HG03565 (cell line): Measurements from ENCODE around the gene PPIA.

Experiments
- ATAC-seq: cut with Tn5 transposase; IDR thresholded peaks from one replicate; pipeline ENCODE4 v1.9.1; 2021; ENCODE audit warnings: mild to moderate bottlenecking, moderate library complexity; ENCODE audit not compliant: unreplicated experiment

PPIA gene

DNA sequence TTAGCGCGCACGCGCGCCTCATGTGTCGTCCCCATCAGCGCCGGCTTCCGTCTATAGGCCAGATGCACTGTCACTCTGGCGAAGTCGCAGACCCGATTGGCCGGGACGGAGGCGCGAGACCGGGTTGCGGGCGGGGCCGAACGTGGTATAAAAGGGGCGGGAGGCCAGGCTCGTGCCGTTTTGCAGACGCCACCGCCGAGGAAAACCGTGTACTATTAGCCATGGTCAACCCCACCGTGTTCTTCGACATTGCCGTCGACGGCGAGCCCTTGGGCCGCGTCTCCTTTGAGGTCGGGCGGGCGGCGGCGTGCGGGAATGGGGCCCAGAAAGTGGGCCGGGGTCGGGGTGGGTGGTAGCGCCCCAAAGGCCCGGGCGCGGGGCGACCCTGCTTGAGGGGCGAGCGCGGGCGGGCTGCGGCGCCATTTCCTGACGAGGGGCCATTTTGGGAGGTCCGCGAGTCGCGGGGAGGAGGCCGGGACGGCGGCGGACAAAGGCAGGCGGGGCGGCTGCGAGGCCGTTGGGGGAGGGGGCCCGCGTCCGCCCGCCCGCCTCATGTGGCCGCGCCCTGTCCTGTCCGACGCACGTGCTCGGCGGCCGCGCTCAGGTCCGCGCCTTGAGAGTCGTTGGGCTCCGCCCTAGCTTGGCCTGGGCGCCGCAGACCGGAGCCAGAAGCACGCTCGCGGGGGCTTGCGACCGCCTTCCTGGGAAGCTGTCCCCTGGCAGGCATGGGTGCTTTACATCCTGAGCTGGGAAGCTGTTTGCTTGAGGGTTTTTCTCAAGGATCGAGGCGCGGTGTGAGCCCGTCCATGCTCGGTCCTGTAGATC lies at the start of gene PPIA:
Gene PPIA (plus strand): TSS at position 178 of the 825 bp plus-strand sequence. CDS start 44 bp downstream, at position 222.
- peak; percentile 82 for ATAC-seq

DNA sequence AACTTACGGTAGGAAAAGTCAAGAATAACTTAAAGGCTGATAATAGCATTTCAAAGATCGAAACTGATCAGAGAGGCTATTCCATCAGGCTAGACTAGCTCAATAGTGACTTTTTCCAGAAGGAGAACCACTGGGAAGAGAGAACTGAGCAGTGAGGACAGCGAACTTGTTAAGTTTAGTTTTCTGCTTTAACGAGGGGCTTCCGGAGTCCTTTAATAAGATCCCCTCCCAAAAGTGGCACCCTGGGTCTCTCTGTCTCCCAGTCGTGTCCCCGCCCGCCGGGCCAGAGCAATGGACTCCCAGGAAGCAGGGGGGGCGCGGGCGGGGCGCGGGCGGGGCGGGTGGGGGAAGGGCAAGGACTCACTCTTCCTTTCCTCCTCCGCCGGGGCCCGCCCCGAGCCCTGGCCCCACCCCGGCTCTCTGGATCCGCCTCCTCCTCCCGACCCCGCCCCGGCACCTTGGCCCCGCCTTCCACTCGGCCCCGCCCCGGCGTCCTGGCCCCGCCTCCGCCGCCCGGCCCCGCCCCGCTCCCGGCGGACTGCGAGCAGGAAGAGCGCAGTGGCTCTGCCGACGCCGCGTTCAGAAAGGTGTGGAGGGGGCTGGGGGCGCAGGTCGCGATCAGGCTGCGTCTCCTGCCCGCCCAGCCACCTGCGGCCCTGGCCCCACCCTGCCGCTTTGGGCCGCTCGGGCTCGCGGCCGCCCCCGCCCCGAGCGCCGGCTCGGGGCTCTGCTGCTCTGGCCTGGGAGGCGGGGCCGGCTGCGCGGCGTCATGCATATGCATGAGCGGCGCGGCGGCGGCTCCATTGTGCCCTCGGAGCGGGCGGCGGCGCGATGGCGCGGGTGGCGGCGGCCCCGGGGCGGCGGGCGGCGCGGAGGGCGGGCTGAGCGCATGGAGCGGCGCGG lies 48.2 kb upstream of the PPIA start, which contains the start of gene ZMIZ2:
Gene ZMIZ2 (plus strand): TSS at position 803 of the 903 bp plus-strand sequence. CDS start 7,403 bp downstream, outside the sequence.
- peak; percentile 59 for ATAC-seq

DNA sequence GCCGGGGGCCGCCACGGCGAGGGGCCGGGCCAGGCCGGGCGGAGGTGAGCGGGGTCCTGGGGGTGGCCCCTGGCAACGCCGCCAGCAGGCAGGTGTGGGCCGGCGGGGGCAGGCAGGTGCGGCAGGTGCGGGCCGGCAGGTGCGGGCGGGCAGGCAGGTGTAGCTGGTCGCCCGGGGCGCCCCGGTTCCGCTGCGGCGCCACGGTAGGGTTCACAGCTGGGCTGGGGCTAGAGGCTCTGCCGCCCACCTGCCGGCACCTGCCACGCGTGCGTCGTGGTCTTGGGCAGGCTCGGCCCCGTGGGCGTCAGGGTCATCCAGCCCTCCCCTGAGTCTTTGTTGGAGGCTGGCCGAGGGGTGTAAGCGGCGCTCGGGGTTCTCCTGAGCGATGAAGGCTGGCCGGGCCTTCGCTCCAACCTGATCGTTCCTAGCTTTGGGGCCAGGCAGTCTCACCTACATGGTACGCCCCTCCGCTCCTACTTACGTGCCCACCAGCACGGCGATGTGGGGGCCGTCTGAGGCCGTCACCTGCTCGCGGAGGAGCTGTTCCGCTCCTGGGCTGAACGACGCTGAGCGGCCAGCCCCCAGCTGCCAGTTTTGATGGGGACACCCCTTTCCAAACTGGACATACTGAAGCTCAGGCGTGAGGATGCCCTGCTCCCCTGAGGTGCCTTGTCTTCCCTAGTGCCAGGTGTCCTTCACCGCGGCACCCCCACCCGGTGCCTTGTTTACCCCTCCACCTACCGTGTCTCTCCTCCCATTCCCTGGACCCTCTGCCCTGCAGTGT lies 47.3 kb upstream of the PPIA start:
- peak; percentile 4 for ATAC-seq

DNA sequence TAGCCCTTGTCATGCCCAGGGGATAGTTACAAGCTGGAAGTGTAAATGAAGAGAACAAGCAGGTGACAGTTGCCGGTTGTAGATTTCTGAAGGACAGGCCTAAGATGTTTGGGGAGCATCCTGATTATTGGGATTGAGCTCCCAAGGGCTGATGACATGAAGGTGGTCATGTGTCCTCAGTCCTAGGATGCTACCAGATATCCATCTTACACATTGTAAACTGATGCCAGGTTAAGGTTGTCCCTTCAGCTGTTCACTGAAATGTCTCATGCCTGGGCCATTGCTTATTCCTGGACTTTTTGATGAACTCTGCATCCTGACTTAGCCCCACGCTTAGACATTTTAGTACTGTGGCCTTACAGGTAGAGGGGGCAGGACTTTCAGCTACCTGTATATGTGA lies 46.5 kb upstream of the PPIA start:
- no peak for ATAC-seq

DNA sequence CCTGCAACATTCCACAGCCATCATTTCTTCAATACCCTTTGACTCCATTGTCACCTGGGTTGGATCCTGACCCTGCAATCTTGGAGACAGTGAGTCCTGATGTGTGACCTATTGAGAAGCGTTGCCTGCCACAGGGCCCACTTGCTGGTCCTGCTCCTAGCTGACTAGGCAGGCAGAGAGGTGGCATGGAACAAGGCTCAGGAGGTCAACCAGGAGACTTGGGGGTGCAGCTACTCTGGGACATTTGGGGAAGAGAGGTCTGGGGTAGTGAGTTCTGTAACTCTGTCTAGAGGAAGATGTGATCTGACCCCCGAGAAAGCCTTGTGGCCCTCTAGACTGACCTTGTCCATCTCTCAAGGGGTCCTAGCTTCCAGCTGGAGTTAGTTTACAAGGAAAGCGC lies 46.1 kb upstream of the PPIA start:
- no peak for ATAC-seq

DNA sequence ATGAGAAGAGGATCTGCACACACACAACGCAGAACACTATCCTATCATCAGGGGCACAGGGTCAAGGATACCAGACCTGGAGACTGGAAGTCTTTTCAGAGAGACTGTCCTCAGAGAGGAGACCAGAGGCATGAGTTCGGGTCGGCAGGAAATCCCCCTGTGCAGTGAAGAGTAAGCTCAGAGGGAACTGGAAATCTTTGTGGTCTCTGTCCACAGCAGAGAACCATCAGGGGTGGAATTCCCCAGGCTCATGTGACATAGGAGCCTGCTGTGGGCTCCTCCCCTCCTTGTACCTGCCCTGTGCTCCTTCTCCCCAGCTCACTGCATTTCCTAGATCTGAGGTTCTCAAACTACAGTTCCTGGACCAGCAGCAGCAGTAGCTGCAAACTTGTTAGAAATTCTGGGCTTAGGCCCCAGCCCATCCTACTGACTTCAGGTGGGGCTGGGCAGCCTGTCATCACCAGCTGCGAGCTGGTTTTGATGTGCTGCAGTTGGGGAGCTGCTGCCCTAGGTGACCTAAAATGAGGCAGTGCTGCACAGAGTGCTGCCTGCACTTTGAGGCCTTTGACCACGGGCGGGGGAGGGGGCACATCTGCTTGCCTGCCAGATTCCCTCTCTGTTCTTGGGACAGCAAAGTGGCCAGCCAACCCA lies 45.4 kb upstream of the PPIA start:
- peak; percentile 59 for ATAC-seq

DNA sequence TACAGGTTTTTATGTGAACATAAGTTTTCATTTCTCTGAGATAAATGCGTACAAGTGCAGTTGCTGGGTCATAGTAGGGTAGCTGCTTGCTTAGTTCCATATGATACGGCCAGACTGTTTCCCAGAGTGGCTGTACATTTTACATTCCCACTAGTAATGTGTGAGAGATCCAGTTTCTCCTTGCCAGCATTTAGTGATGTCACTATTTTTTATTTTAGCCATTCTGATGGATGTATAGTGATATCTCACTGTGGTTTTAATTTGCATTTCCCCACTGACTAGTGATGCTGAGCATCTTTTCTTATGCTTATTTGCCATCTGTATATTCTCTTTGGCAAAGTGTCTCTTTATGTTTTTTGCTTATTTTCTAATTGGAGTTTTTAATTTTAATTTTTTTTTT lies 43.7 kb upstream of the PPIA start:
- ATAC-seq, result no peak

DNA sequence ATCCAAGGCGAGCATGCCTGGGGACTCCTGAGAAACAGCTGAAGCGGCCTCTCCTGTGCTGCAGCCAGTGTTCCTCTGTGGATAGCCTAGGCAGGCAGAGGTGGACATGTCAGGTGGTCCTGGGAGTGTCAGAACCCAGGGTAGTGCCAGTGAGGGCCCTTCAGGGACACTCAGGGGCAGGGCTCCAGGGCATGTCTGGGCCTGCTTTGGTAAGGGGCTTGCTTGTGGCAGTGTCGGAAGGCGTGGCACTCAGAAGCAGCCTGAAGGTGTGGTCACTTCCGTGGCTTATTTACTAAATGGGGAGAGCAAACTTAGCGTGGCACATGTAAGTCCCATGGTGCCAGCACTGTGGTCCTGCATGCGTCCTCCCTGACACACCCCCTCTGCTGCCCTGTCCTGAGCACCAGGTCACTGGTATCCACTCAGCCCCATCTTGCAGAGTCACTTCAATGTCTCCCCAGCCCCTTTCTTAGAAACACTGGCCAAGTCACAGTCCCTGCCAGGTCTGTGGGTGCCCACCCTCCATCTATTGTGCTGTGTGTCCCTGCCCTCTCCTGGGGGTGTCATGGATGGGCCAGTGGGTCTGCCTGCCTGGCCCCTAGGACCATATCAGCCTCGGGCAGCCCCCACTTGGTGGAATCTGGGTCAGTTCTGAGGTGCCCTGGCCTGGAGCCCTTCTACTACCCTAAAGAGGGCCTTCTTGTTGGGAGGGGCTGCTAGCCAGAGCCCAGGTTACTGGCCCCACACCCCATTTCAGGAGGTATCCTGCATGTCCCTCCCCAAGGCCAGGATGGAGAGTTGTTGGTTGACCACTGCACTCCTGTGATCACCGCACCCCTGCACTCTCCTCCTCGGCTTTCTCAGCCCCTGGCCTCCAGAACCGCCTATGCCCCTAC lies 41.4 kb upstream of the PPIA start:
- ATAC-seq, result no peak

DNA sequence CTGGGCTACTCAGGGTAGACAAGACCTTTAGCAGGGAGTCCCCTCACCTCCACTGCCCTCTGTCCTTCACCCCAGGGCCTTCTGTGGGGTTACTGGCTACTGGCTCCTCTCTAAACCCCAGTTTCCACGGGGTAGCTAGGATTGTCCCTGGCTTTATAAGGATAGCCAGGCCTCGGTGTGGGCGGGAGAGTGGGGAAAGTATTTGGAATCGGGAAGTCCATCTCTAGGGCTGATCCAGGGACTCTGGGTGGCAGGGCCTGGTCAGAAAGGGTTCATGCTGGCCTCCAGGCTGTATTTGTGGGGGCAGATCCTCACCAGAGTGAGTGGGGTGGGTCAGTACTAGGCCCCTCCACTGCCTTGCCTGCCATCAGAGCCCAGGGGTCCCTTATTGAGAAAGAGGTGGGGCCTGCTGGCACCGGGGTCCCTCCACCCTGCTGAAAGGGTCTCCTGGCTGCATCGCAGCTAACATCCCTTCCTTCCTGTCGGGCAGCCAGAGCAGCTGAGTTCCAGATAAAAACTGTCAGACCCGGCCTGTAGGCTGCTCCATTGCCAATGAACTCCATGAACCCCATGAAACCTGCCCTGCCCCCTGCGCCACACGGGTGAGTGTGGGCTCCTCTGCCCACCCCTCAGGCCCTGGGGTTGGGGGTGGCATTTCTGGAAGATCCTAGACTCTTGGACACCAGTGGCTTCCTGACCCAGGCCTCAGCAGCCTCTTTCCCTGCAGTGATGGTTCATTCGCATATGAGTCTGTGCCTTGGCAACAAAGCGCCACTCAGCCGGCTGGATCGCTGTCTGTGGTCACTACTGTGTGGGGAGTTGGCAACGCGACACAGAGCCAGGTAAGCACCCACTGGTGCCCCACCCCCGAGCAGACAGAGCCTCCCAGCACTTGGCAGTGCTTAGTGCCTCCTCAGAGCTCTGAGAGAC lies 40.5 kb upstream of the PPIA start:
- no peak for ATAC-seq

DNA sequence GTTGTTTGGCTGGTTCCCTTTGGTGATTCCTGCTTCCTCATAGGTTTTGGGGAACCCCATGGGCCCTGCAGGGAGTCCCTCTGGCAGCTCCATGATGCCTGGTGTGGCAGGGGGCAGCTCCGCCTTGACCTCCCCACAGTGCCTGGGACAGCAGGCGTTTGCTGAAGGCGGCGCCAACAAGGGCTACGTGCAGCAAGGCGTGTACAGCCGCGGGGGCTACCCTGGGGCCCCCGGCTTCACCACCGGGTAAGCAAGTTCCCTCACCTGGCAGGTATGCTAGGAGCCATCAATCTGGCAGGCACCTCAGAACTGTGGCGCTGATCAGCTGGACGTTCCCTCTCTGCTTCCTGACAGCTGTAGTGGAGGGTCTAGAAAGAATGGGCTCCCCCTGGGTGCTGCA lies 39.6 kb upstream of the PPIA start:
- no peak for ATAC-seq

DNA sequence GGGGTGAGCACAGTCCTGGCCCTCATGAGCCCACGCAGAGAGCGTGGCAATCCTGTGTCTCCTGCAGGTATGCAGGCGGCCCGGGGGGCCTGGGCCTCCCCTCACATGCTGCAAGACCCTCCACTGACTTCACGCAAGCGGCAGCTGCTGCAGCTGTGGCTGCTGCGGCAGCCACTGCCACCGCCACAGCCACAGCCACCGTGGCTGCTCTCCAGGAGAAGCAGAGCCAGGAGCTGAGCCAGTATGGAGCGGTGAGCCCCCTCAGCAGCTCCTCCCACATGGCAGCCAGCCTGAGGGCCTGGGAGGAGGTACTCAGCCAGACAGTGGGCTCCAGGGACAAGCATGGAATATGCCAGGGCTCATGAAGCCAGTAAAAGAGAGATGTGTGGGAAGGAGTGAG lies 39.2 kb upstream of the PPIA start:
- ATAC-seq, result no peak

DNA sequence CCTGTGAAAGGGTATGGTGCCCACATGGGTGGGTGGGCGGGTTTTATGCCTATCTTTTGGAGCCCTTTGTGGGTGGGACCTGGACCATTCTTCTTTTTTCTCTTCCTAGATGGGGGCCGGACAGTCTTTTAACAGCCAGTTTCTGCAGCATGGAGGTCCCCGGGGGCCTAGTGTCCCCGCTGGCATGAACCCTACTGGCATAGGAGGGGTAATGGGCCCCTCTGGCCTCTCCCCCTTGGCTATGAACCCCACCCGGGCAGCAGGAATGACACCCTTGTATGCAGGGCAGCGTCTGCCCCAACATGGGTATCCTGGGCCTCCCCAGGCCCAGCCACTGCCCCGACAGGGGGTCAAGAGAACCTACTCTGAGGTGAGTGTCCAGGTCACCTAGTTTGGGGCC lies 38.7 kb upstream of the PPIA start:
- no peak for ATAC-seq

DNA sequence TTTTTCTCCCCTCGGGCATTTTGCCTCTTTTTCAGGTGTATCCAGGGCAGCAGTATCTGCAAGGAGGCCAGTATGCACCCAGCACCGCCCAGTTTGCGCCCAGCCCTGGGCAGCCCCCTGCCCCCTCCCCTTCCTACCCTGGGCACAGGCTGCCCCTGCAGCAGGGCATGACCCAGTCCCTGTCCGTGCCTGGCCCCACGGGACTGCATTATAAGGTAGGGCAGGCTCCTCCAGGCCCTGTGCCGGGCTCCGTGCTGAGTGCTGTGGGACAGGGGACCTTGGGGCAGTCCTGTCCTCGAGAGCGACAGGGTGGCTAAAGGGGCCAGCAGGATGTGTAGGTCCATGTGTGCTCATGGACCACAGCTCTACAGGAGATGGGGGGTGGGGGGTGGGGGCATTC lies 37.2 kb upstream of the PPIA start:
- no peak for ATAC-seq

DNA sequence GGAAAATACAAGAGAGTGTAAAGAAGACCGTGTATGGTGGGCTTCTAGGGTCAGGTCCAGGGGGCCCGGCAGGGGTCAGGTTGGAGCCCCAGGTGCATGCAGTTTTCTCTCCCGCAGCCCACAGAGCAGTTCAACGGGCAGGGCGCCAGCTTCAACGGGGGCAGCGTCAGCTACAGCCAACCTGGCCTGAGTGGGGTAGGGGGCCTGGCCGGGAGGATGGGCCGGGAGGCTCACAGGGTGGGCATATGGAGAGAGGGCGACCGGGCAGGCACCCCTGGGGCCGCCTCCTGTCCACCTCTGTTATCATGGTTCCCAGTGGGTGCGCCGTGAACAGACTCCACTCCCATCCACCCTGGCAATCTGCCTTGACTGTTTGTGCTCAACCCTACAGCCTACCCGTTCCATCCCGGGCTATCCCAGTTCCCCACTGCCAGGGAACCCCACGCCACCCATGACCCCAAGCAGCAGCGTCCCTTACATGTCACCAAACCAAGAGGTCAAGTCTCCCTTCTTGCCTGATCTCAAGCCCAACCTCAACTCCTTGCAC lies 36.4 kb upstream of the PPIA start:
- no peak for ATAC-seq

DNA sequence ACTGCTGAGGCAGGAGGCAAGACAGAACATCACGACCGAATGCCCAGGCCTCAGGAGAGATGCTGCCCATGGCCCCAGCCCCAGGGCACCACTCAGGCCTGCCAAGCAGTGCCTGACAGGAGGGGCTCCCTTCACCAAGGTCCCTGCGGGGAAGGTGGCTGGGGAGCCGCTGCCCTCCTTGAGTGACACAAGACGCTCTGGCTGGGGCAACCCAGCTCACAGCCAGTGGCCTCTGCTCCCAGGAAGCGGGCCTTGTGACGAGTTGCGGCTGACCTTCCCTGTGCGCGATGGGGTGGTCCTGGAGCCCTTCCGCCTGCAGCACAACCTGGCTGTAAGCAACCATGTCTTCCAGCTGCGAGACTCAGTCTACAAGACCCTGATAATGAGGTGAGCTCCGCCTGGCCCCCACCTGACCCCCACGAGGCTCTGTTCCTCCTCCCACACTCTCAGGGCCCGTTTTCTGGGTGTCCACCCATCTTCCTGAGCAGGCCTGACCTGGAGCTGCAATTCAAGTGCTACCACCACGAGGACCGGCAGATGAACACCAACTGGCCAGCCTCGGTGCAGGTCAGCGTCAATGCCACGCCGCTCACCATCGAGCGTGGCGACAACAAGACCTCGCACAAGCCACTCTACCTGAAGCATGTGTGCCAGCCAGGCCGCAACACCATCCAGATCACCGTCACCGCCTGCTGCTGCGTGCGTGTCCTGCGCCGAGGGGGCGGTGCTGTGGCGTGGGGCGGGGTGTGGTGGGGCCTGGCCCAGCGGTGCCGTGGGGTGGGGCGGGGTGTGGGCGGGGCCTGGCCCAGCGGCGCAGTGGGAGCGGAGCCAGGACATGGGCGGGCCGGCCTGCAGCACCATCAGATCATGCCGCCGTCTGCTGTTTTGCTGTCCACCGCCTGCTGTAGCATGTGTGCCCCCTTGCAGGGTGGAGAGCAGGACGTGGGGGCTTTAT lies 35.0 kb upstream of the PPIA start:
- ATAC-seq, result no peak

DNA sequence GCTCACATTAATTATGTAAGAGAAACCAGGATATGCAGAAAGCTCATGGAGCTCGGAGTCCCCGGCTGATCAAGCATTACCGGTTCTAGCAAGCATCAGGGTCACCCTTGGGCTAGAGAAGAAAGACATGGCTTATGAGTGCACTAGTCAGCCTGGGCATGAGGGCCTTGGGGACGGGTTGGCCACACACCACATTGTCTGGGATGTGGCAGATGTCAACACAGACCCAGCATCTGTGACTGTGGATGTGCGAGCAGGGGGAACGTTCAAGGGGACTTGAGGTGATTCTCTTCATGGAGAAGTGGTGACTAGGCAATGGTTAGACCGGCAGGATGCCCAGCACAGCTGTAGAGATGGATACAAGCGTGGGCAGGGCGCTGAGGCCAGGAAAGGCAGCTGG lies 34.2 kb upstream of the PPIA start:
- no peak for ATAC-seq
